Tibial artery (tissue), 4 donors: ENCODE data around the gene CHN1.

Experiments
- DNase-seq, 2 donors: peaks; one replicate each; pipeline ENCODE4 v3.0.0-alpha.2; 2019
- H3K27ac ChIP-seq, 2 donors: fragments of 200-600 bp; sonication (generic) in 1 of 2; 1 replicate in 1 of 2; 2 replicates in 1 of 2; pipeline ENCODE4 v1.5.1; 2018 to 2019; ENCODE audit warnings: mild to moderate bottlenecking in 1 of 2
- H3K27me3 ChIP-seq, 2 donors: fragments of 200-600 bp; sonication (generic) in 1 of 2; one replicate each; pipeline versions ENCODE4 v1.5.1 to v1.6.0; 2016 to 2019
- H3K36me3 ChIP-seq, 3 donors: fragments of 200-600 bp; sonication (generic) in 2 of 3; one replicate each; pipeline ENCODE4 v1.5.1; 2016 to 2019; ENCODE audit warnings: mild to moderate bottlenecking in 2 of 3
- H3K4me1 ChIP-seq, 4 donors: fragments of 200-600 bp; sonication (generic) in 2 of 4; 1 replicate in 3 of 4; 2 replicates in 1 of 4; pipeline ENCODE4 v1.5.1; 2016 to 2019
- H3K4me3 ChIP-seq, 2 donors: fragments of 200-600 bp; sonication (generic) in 1 of 2; 1 replicate in 1 of 2; 2 replicates in 1 of 2; pipeline ENCODE4 v1.5.1; 2018 to 2019; ENCODE audit warnings: mild to moderate bottlenecking in 2 of 2
- H3K9me3 ChIP-seq, 3 donors: fragments of 200-600 bp; sonication (generic) in 1 of 3; one replicate each; pipeline ENCODE4 v1.5.1; 2016 to 2019
- CTCF ChIP-seq, 2 experiments: fragments of 200-600 bp in 1 of 2; fragments of 450-650 bp in 1 of 2; IDR thresholded peaks; one replicate each; pipeline ENCODE4 v1.5.1; 2017 to 2019; ENCODE audit warnings: antibody characterized with exemption in 2 of 2, mild to moderate bottlenecking in 1 of 2, moderate library complexity in 1 of 2
- intact Hi-C: fragments of 100-400 bp; cut with DNase I; formaldehyde crosslinking; loops from one replicate; pipeline ENCODE4 v1.15.0; 2023; ENCODE audit warnings: low total_unique reads

The CHN1 gene

GRCh38 chr2:174762464-174762863 is 242.7 kb downstream of the CHN1 start:
- TF ChIP-seq CTCF (IDR thresholded peaks at IDR 0.05) = no peak
- no peak for DNase-seq
- Histone ChIP-seq H3K4me3 (no peak overlapping the region), H3K27me3 (no peaks in the 10 kb centered on the region), H3K36me3 (no peaks in the 10 kb centered on the region), H3K9me3 (no peaks in the 10 kb centered on the region), H3K4me1 (peaks cover 0 to 36% (median 0%) of the 10 kb centered on the region in 4 donors), H3K27ac (peak overlapping the region in 1 of 2 donors; percentile 36)
- intact Hi-C loops = no loop called here

- Histone ChIP-seq H3K27ac (no peak overlapping the region), H3K36me3 (no peaks in the 10 kb centered on the region), H3K27me3 (no peaks in the 10 kb centered on the region), H3K4me3 (no peak overlapping the region), H3K4me1 (peaks cover 0 to 36% (median 0%) of the 10 kb centered on the region in 4 donors), H3K9me3 (no peaks in the 10 kb centered on the region)
- TF ChIP-seq CTCF (IDR thresholded peaks at IDR 0.05) = no peak
- intact Hi-C loops = no loop called here
- DNase-seq = no peak
These were observed 243.3 kb downstream of the CHN1 start for GRCh38 chr2:174761837-174762236.

DNA sequence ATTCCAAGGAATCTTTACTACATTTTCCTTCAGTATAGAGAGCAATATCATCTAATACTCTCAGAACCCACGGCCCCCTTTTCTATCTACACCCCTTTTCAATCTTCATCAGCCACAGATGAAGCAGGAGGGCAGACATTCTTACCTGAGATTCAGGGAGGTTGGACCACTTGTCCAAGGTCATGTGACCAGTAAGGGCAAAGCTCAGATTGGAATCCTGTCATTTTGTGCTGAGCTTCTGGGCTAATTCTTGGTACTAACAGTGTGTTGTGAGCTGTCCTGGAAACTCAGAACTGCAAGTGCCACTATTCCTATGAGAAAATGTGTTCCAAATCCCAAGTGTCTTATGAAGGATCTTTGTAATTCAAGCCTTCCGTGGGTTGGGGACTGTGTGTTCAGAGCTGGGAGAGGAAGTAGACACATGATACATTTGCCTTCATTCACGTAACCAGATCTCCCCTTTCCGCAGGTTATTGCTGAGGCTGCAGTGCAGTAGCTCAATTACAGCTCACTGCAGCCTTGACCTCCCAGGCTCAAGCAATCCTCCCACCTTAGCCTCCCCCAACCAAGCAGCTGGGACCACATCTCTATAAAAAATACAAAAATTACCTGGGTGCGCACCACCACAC is 244.2 kb downstream of the CHN1 start:
- no peak overlapping the region for H3K4me3 ChIP-seq
- peaks cover 0 to 31% (median 0%) of the 10 kb centered on the region in 4 donors for H3K4me1 ChIP-seq
- no peaks in the 10 kb centered on the region for H3K36me3 ChIP-seq
- no peaks in the 10 kb centered on the region for H3K27me3 ChIP-seq
- no peak for DNase-seq
- no peak overlapping the region for H3K27ac ChIP-seq
- H3K9me3 ChIP-seq = no peaks in the 10 kb centered on the region
- intact Hi-C loops = no loop called here
- no peak for TF ChIP-seq CTCF (IDR thresholded peaks at IDR 0.05)

GRCh38 chr2:174759381-174760065 is 245.7 kb downstream of the CHN1 start:
- Histone ChIP-seq H3K4me1 (peaks cover 0 to 20% (median 0%) of the 10 kb centered on the region in 4 donors), H3K9me3 (no peaks in the 10 kb centered on the region), H3K27ac (no peak overlapping the region), H3K27me3 (no peaks in the 10 kb centered on the region), H3K36me3 (no peaks in the 10 kb centered on the region), H3K4me3 (no peak overlapping the region)
- intact Hi-C loops = no loop called here
- DNase-seq = no peak
- TF ChIP-seq CTCF (IDR thresholded peaks at IDR 0.05) = no peak

- TF ChIP-seq CTCF (IDR thresholded peaks at IDR 0.05) = no peak
These were observed 248.4 kb downstream of the CHN1 start for GRCh38 chr2:174756743-174757142.

More at GRCh38 chr2:174756743-174757142, 248.4 kb downstream of the CHN1 start:
- Histone ChIP-seq H3K27ac (no peak overlapping the region), H3K9me3 (no peaks in the 10 kb centered on the region), H3K4me1 (no peaks in the 10 kb centered on the region), H3K4me3 (no peak overlapping the region), H3K36me3 (no peaks in the 10 kb centered on the region), H3K27me3 (no peaks in the 10 kb centered on the region)
- DNase-seq = no peak
- intact Hi-C loops = no loop called here
